PFSK-1 (cell line): ENCODE results near the gene TEX14.

Experiments used
- FOXP2 ChIP-seq: optimal IDR thresholded peaks from 2 replicates; pipeline ENCODE3; 2011; ENCODE audit warnings: borderline replicate concordance, control low read depth, inconsistent platforms; ENCODE audit not compliant: insufficient read depth; ENCODE audit errors: extremely low read length, extremely low read depth
- POLR2AphosphoS5 ChIP-seq: IDR thresholded peaks from 2 replicates; pipeline ENCODE4 v1.6.1; 2012; ENCODE audit warnings: low read depth, mild to moderate bottlenecking, control low read depth, low read length, moderate library complexity
- SIN3A ChIP-seq: IDR thresholded peaks from 2 replicates; pipeline ENCODE4 v1.6.1; 2012; ENCODE audit warnings: mild to moderate bottlenecking, low read length, moderate library complexity, borderline replicate concordance; ENCODE audit not compliant: insufficient read depth
- TAF1 ChIP-seq: IDR thresholded peaks from 2 replicates; pipeline ENCODE4 v1.6.1; 2012; ENCODE audit warnings: low read length, control low read depth, borderline replicate concordance; ENCODE audit not compliant: insufficient read depth
- TF ChIP-seq, protein P1 (sequence below), 2 experiments: IDR thresholded peaks; 2 replicates each; pipeline versions ENCODE4 v1.6.1 to v1.8.0; 2011 to 2012; ENCODE audit warnings: low read depth in 2 of 2, low read length in 2 of 2, control low read depth in 1 of 2, inconsistent platforms in 1 of 2, mild to moderate bottlenecking in 1 of 2, moderate library complexity in 1 of 2; ENCODE audit not compliant: insufficient read depth in 1 of 2

The TEX14 gene

GRCh38 chr17:58531122-58531521 is 160.7 kb downstream of the TEX14 start:
- TF ChIP-seq SIN3A (no peak), POLR2AphosphoS5 (no peak), TAF1 (no peak), FOXP2 (no peak)

GRCh38 chr17:58530655-58531054 is 161.2 kb downstream of the TEX14 start:
- no peak for TF ChIP-seq FOXP2
- no peak for TF ChIP-seq SIN3A
- TF ChIP-seq, protein P1, sequence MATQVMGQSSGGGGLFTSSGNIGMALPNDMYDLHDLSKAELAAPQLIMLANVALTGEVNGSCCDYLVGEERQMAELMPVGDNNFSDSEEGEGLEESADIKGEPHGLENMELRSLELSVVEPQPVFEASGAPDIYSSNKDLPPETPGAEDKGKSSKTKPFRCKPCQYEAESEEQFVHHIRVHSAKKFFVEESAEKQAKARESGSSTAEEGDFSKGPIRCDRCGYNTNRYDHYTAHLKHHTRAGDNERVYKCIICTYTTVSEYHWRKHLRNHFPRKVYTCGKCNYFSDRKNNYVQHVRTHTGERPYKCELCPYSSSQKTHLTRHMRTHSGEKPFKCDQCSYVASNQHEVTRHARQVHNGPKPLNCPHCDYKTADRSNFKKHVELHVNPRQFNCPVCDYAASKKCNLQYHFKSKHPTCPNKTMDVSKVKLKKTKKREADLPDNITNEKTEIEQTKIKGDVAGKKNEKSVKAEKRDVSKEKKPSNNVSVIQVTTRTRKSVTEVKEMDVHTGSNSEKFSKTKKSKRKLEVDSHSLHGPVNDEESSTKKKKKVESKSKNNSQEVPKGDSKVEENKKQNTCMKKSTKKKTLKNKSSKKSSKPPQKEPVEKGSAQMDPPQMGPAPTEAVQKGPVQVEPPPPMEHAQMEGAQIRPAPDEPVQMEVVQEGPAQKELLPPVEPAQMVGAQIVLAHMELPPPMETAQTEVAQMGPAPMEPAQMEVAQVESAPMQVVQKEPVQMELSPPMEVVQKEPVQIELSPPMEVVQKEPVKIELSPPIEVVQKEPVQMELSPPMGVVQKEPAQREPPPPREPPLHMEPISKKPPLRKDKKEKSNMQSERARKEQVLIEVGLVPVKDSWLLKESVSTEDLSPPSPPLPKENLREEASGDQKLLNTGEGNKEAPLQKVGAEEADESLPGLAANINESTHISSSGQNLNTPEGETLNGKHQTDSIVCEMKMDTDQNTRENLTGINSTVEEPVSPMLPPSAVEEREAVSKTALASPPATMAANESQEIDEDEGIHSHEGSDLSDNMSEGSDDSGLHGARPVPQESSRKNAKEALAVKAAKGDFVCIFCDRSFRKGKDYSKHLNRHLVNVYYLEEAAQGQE (IDR thresholded peaks at IDR 0.05; ENCODE audit: insufficient read depth in 1 of 2, low read depth in 2 of 2, low read length in 2 of 2) = no peak
- no peak for TF ChIP-seq POLR2AphosphoS5
- no peak for TF ChIP-seq TAF1

DNA sequence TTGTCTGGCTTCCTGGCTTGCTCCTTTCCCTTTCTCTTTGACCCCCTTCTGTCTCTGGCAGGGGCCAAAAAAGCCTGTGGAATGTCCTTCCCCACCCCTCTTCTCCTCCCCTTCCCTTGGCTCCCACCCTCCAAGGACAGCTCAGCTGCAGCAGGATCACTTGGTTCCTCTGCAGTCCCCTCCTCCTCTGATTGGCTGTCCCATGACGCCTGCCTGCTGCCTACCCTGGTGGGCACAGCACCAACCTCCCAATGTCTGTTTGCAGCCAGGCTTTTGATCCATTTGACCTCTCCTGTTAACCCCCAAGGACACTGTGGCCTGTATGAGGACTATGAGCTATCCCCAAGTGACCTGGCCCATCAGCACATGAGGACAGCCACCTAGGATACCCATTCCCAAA is 162.6 kb downstream of the TEX14 start:
- no peak for TF ChIP-seq FOXP2
- TF ChIP-seq POLR2AphosphoS5 = no peak
- TF ChIP-seq SIN3A = no peak
- TF ChIP-seq, protein P1 (IDR thresholded peaks at IDR 0.05; ENCODE audit: insufficient read depth in 1 of 2, low read depth in 2 of 2, low read length in 2 of 2) = no peak
- no peak for TF ChIP-seq TAF1

DNA sequence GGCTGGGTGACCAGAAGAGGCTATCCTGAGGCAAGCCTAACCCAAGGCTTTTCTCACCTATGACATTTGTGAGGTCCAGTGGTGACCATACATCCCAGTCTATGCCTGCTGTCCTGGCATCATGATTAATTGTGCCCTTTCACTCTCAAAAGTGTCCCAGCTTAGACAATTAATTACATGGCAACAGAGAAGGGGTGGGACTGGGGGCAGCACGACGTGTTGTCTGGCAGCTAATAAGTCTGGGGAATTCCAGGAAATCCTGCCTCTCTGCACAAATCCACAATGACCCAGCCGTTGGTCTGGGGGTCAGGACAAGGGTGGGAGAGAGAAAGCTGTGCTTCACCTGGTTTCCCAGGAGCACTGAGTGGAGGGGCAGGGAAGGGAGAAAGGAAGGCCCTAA is 163.4 kb downstream of the TEX14 start:
- TF ChIP-seq TAF1 (no peak), FOXP2 (no peak), SIN3A (no peak), POLR2AphosphoS5 (no peak)
- TF ChIP-seq, protein P1 (IDR thresholded peaks at IDR 0.05; ENCODE audit: insufficient read depth in 1 of 2, low read depth in 2 of 2, low read length in 2 of 2) = no peak

- TF ChIP-seq TAF1 = no peak
- no peak for TF ChIP-seq FOXP2
- TF ChIP-seq, protein P1 (IDR thresholded peaks at IDR 0.05; ENCODE audit: insufficient read depth in 1 of 2, low read depth in 2 of 2, low read length in 2 of 2) = no peak
Observed at GRCh38 chr17:58527949-58528348, 163.9 kb downstream of the TEX14 start.
